ENCODE results near the gene EDC4. TPM values are rescaled to one million over a fixed set of nuclear protein-coding genes. Genes with fewer than 3 reads are reported as not detected.

EDC4 gene
- total RNA-seq, 1 donor from 2014 or later, result 61.2 TPM

DNA sequence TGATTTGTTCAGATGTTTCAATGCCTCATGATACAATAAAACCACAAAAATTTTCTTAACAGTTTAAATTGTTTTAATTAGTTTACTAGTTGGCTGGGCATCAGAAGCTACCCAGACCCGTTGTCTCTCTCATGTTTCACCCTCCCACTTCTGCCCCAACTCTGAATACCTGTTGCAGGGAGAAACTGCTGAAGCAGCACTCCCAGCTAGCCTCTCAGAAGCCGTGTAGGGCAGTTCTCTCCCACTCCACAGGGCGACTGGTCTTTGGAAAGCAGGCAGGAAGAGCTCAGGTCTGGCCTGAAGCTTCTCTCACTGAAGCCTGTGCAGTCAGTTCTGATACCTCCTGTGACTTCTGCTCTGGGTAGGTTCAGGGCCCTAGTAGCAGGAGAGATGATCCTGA lies 1.6 kb upstream of the EDC4 start:
- TF ChIP-seq, protein P1, sequence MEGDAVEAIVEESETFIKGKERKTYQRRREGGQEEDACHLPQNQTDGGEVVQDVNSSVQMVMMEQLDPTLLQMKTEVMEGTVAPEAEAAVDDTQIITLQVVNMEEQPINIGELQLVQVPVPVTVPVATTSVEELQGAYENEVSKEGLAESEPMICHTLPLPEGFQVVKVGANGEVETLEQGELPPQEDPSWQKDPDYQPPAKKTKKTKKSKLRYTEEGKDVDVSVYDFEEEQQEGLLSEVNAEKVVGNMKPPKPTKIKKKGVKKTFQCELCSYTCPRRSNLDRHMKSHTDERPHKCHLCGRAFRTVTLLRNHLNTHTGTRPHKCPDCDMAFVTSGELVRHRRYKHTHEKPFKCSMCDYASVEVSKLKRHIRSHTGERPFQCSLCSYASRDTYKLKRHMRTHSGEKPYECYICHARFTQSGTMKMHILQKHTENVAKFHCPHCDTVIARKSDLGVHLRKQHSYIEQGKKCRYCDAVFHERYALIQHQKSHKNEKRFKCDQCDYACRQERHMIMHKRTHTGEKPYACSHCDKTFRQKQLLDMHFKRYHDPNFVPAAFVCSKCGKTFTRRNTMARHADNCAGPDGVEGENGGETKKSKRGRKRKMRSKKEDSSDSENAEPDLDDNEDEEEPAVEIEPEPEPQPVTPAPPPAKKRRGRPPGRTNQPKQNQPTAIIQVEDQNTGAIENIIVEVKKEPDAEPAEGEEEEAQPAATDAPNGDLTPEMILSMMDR (conservative IDR thresholded peaks at IDR 0.05; ENCODE audit: low read depth, low read length), result no peak

DNA sequence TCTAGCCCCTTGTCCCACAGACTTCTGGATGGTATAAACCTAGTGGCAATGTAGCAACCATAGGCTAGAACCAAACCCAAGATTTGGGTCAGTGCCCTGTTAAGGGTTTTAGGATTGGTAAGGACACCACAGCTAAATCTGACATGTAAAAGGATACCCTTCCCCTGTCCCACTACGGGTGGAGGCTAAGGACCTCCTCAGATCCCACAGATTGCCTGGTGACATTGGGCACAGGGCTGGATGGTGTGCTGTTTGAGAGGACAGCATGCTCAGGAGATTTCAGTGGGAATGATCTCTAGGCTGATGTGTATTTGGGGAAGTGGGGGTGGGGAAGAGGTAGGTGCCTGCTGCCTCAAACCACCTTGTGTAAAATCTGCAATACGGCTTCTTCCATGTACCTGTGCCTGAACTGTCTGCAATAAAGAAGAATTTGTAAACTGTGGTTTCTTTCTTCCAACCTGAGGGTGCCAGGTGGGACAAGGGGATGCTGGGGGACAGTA lies 671 bp upstream of the EDC4 start:
- TF ChIP-seq, protein P1 (conservative IDR thresholded peaks at IDR 0.05; ENCODE audit: low read depth, low read length), result no peak
- DNase-seq (ENCODE audit: low read depth), result no peak
- no peak overlapping the region for H3K4me3 ChIP-seq (ENCODE audit: low read depth, low read length)

More for the DNA sequence above, 1.6 kb upstream of the EDC4 start:
- no peak for DNase-seq (ENCODE audit: low read depth)
- H3K4me3 ChIP-seq (ENCODE audit: low read depth, low read length), result no peak overlapping the region

DNA sequence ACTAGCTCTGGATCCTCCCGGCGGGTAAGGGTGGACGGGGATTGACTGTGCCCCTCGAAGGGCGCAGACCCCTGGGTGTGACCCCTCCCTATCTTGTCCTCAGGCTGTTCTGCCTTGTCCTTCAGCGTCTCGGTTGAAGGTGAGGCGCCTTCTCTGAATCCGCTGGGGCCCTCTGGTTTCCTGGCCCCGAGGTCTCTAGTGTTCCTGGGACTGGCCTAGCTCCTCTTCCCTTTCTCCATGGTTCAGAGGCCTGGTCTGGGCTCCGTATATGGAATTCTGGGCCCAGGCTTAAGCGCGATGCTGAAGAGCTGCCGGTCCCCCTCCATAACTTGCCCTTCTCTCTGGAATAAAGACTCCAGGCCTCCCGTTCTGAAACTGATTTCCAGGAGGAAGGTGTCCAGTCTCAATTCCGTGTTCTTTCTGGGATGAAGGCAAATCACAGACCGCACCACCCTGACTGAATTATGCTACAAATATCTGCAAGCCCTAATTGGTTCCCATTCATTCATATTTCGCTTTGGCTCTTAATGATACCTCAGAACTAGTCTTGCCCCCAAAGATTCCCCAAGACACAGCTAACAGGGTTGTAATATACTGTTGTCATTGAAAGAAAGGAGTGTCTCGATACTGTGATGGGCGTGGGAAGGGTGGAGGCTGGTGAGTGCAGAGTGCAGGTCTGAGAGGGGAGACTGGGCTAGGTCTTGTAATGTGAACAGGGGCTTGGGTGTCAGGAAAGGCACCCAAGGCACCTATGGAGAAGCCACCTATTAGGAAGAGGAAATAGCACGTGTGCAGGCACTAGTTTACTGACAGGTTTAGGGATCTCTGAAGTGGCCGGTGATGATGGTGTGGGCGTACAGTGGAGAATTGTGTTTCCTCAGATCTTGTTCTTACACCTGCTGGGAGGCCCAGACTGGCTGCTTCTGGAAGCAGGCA lies 851 bp downstream of the EDC4 start:
- no peak for DNase-seq (ENCODE audit: low read depth)
- TF ChIP-seq, protein P1 (conservative IDR thresholded peaks at IDR 0.05; ENCODE audit: low read depth, low read length), result no peak
- peak overlapping the region; percentile 99 for H3K4me3 ChIP-seq (ENCODE audit: low read depth, low read length)

DNA sequence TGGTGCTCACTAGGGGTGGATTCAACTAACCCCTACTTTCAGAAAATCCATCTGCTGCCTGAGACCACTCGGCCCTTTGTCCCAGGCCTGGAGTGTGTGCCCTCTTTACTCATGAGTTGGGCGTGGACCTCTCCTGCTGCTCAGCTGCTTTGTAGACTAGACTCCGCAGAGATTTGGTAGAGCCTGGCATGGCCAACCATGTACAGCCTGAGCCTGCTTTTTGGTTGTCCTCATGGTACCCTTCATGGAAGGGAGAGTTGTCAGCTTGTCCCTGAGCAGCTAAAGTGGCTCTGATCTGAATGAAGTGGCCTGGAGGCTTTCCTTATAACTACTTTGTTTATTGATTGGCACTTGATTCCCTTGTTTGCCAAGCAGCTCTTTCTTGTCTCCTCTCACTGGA lies 1.5 kb downstream of the EDC4 start:
- peak overlapping the region; percentile 99 for H3K4me3 ChIP-seq (ENCODE audit: low read depth, low read length)
- DNase-seq (ENCODE audit: low read depth), result no peak
- TF ChIP-seq, protein P1 (conservative IDR thresholded peaks at IDR 0.05; ENCODE audit: low read depth, low read length), result no peak

DNA sequence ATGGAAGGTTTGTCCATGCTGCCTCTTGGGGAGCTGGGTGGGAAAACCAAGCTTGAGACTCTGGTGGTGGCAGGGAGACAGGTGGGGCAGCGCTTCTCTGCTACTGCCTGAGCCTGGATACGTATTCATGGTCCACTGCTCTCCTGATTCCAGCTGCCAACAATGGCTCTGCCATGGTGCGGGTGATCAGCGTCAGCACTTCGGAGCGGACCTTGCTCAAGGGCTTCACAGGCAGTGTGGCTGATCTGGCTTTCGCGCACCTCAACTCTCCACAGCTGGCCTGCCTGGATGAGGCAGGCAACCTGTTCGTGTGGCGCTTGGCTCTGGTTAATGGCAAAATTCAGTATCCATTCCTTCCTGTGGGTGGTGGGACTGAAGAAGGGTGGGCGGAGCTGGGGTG lies 4.2 kb downstream of the EDC4 start:
- no peak for DNase-seq (ENCODE audit: low read depth)
- no peak overlapping the region for H3K4me3 ChIP-seq (ENCODE audit: low read depth, low read length)
- TF ChIP-seq, protein P1 (conservative IDR thresholded peaks at IDR 0.05; ENCODE audit: low read depth, low read length), result no peak

DNA sequence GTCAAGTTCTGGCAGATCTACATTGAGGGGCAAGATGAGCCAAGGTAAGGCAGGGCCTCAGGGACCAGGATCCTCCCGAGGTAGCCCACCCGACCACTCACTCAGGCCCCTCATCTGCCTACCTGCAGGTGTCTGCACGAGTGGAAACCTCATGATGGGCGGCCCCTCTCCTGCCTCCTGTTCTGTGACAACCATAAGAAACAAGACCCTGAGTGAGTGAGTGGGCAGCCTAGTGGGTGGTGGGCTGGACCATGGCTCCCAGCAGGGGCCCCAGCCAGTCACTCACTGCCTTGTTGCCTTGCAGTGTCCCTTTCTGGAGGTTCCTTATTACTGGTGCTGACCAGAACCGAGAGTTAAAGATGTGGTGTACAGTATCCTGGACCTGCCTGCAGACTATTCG lies 5.4 kb downstream of the EDC4 start:
- H3K4me3 ChIP-seq (ENCODE audit: low read depth, low read length), result no peak overlapping the region
- TF ChIP-seq, protein P1 (conservative IDR thresholded peaks at IDR 0.05; ENCODE audit: low read depth, low read length), result no peak
- DNase-seq (ENCODE audit: low read depth), result no peak

Measured in epithelial cell of proximal tubule (primary cell).